Endothelial cell of umbilical vein (primary cell): Measurements from ENCODE around the gene DOCK4. TPM values are rescaled to one million over a fixed set of nuclear protein-coding genes. Genes with fewer than 3 reads are reported as not detected.

ENCODE experiments used
- BruUV-seq: library from RNA; stranded (reverse); fragments of 400-500 nt; replicated peaks from 2 replicates; lab custom pipeline; 2021; lab: Mats Ljungman, UMichigan
- CTCF ChIA-PET: fragments of 300-600, 350-600 bp; sonication (Branson Sonifier 250); formaldehyde crosslinking; loops from one replicate; lab custom pipeline; 2021; ENCODE audit warnings: antibody characterized with exemption, inconsistent platforms; lab: Charles Lee
- POLR2A ChIA-PET: fragments of 300-600, 350-600 bp; sonication (Branson Sonifier 250); formaldehyde crosslinking; loops from one replicate; lab custom pipeline; 2021; ENCODE audit warnings: antibody characterized with exemption, inconsistent platforms; lab: Charles Lee
- DNase-seq: peaks from one replicate; pipeline ENCODE4 v3.0.0-alpha.2; 2011; ENCODE audit warnings: low read depth, low spot score
- FAIRE-seq: peaks from 2 replicates; lab custom pipeline; 2011; peaks lifted over from hg19 to GRCh38; lab: Jason Lieb, UNC
- H2AFZ ChIP-seq: 2 replicates; pipeline ENCODE4 v1.6.0; 2012; ENCODE audit warnings: low read depth, low read length, control low read depth, inconsistent platforms
- H3K27ac ChIP-seq: 2 replicates; pipeline ENCODE4 v1.5.1; 2011; ENCODE audit warnings: low read depth, mild to moderate bottlenecking, control low read depth, low read length, moderate library complexity; ENCODE audit not compliant: insufficient read depth
- H3K27me3 ChIP-seq, 2 experiments: 2 replicates each; pipeline versions ENCODE4 v1.6.0 to v1.6.1; 2011; ENCODE audit warnings: low read length in 2 of 2, mixed read lengths in 1 of 2; ENCODE audit not compliant: control insufficient read depth in 2 of 2, insufficient read depth in 2 of 2
- H3K36me3 ChIP-seq, 2 experiments: 2 replicates in 1 of 2; 3 replicates in 1 of 2; pipeline ENCODE4 v1.5.1; 2011; ENCODE audit warnings: low read length in 2 of 2, mild to moderate bottlenecking in 1 of 2, moderate library complexity in 1 of 2; ENCODE audit not compliant: control insufficient read depth in 2 of 2, insufficient read depth in 2 of 2; ENCODE audit errors: extremely low read depth in 1 of 2
- H3K4me1 ChIP-seq: 3 replicates; pipeline ENCODE4 v1.5.1; 2011; ENCODE audit warnings: mild to moderate bottlenecking, low read length; ENCODE audit not compliant: control insufficient read depth, insufficient read depth; ENCODE audit errors: extremely low read depth
- H3K4me2 ChIP-seq: 2 replicates; pipeline ENCODE4 v1.6.1; 2011; ENCODE audit warnings: low read length, control low read depth, mixed read lengths; ENCODE audit not compliant: insufficient read depth
- H3K4me3 ChIP-seq, 3 experiments: fragments of 200-600 bp in 1 of 3; sonication (generic), shearing (Covaris generic) in 1 of 3; replicated peaks in 1 of 3; 2 replicates each; pipeline ENCODE4 v1.5.1; 2011 to 2016; ENCODE audit warnings: control low read depth in 3 of 3, low read length in 3 of 3, mild to moderate bottlenecking in 2 of 3, inconsistent platforms in 1 of 3, low read depth in 1 of 3, moderate library complexity in 1 of 3; ENCODE audit not compliant: insufficient read depth in 1 of 3
- H3K79me2 ChIP-seq: 2 replicates; pipeline ENCODE4 v1.6.0; 2012; ENCODE audit warnings: low read length, inconsistent platforms; ENCODE audit not compliant: control insufficient read depth, insufficient read depth
- H3K9ac ChIP-seq: replicated peaks from 2 replicates; pipeline ENCODE3; 2011; ENCODE audit warnings: low read length, control low read depth; ENCODE audit not compliant: insufficient read depth; ENCODE audit errors: extremely low read depth
- H3K9me1 ChIP-seq: replicated peaks from 3 replicates; pipeline ENCODE4 v1.6.0; 2011; ENCODE audit warnings: mild to moderate bottlenecking, low read length; ENCODE audit not compliant: control insufficient read depth, insufficient read depth; ENCODE audit errors: extremely low read depth
- H3K9me3 ChIP-seq: replicated peaks from 2 replicates; pipeline ENCODE4 v1.5.1; 2012; ENCODE audit warnings: low read length, inconsistent platforms; ENCODE audit not compliant: control insufficient read depth, insufficient read depth
- H4K20me1 ChIP-seq: replicated peaks from 2 replicates; pipeline ENCODE3; 2011; ENCODE audit warnings: mild to moderate bottlenecking, low read length; ENCODE audit not compliant: control insufficient read depth, insufficient read depth; ENCODE audit errors: extremely low read depth
- FOS ChIP-seq: IDR thresholded peaks from 2 replicates; pipeline ENCODE4 v1.6.1; 2011; ENCODE audit warnings: mild to moderate bottlenecking, low read length, moderate library complexity, borderline replicate concordance; ENCODE audit not compliant: insufficient read depth
- GATA2 ChIP-seq: IDR thresholded peaks from 2 replicates; pipeline ENCODE4 v1.7.0; 2011; ENCODE audit warnings: low read depth, mild to moderate bottlenecking, moderate library complexity, mixed read lengths, low read length; ENCODE audit not compliant: insufficient read length, insufficient read depth
- JUN ChIP-seq: IDR thresholded peaks from 2 replicates; pipeline ENCODE4 v1.6.1; 2011; ENCODE audit warnings: borderline replicate concordance, low read depth; ENCODE audit not compliant: insufficient read length, insufficient read depth
- POLR2A ChIP-seq: IDR thresholded peaks from 2 replicates; pipeline ENCODE4 v1.6.1; 2012; ENCODE audit warnings: low read depth, mild to moderate bottlenecking, control low read depth, low read length
- POLR2AphosphoS5 ChIP-seq: IDR thresholded peaks from 2 replicates; pipeline ENCODE4 v1.6.1; 2012; ENCODE audit warnings: low read depth, mild to moderate bottlenecking, control low read depth, low read length, moderate library complexity; ENCODE audit not compliant: insufficient read depth
- dilution Hi-C: fragments of 300-500 bp; cut with MboI; formaldehyde crosslinking; loops from one replicate; pipeline ENCODE4 v1.15.0; 2019; ENCODE audit warnings: low sequenced_read_pairs; ENCODE audit not compliant: extremely low pct_ligation_motif_present
- intact Hi-C: fragments of 100-400 bp; cut with micrococcal nuclease; formaldehyde crosslinking; loops from one replicate; pipeline ENCODE4 v1.10.0; 2022
- polyA plus RNA-seq, 4 experiments: library from polyadenylated mRNA; depleted of rRNA in 3 of 4; stranded (reverse) in 3 of 4; unstranded in 1 of 4; fragments of >200 nt; gene quantifications; 2 replicates each; pipeline versions ENCODE4 v1.2.1 to v1.2.3, GENCODE V29; 2011 to 2012; ENCODE audit warnings: missing spikeins in 1 of 4
- total RNA-seq: library from RNA; stranded (reverse); gene quantifications from 2 replicates; pipeline ENCODE4 v1.2.3, GENCODE V29; 2021
- TF ChIP-seq, protein P1 (sequence below): IDR thresholded peaks from 2 replicates; pipeline ENCODE4 v1.6.1; 2011; ENCODE audit not compliant: insufficient read depth, insufficient read length
- TF ChIP-seq, protein P2 (sequence below), 2 donors: IDR thresholded peaks; 1 replicate in 1 of 2; 2 replicates in 1 of 2; pipeline ENCODE4 v1.5.1; 2011; ENCODE audit warnings: low read length in 2 of 2, mild to moderate bottlenecking in 2 of 2, moderate library complexity in 2 of 2, control low read depth in 1 of 2, inconsistent platforms in 1 of 2, low read depth in 1 of 2; ENCODE audit not compliant: insufficient read depth in 1 of 2; ENCODE audit errors: extremely low read depth in 1 of 2

DOCK4 gene
- total and polyA plus RNA-seq, 2 donors (not counting 3 experiments of a cell fraction or from before 2014, with no cell fraction given): 47.4 to 164 TPM

DNA sequence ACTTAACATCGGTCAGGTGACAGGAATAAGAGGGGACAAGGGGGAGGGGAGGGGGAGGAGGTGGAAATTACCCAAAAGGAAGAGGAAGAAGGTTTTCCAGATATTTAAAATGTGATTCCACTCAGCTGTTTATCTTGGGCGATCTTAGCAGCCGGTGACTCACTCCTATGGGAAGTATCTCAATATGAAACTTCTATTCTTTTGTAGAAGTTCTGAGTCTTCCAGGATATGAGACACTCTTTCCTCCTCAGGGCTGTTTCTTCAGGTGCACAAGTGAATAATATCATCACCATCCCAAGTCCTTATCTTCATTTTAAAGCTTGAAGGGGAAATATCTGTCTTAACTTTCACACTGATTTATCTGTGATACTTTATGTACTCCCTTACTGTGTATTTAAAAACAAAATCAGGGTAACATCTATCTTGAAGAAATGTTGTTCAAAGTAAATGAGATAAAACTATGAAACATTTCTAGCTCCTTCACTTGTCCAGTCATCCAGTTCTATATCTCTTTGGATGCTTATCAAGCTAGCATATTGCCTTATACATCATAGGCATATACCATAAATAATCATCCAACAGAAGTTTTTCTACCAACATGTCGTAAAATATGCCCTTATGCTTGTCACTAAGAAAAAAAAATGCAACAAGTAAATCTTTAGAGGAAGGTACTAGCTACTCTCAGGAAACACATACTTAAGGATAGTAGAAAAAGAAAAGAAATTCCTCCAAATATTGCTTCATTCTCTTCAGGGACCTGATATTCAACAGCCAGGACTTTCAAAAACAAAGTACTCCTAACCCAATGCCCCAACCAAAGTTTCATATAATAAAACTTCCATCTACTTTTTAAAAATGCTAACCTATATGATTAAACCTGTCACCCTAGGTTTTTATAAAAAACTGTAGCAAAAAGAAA, 13.7 kb downstream of the DOCK4 start:
- intact Hi-C loops: loop anchor here (1.0 kb wide), 7 partner anchors 12 to 233 kb away; no protein-coding TSS in a partner anchor
- BruUV-seq: TSS peak; percentile 93
- Histone ChIP-seq H3K9me3 (no peaks in the 10 kb centered on the region), H3K79me2 (peaks cover 88% of the 10 kb centered on the region), H3K9ac (peak overlapping the region; percentile 68), H3K36me3 (no peaks in the 10 kb centered on the region), H3K4me3 (no peak overlapping the region), H3K9me1 (no peaks in the 10 kb centered on the region), H3K4me2 (peak overlapping the region; percentile 45), H3K4me1 (peaks cover 71% of the 10 kb centered on the region), H3K27ac (peak overlapping the region; percentile 90), H4K20me1 (no peaks in the 10 kb centered on the region), H3K27me3 (no peaks in the 10 kb centered on the region), H2AFZ (no peak overlapping the region)
- TF ChIP-seq POLR2AphosphoS5 (peak; percentile 97), FOS (peak; percentile 99), JUN (peak; percentile 100), GATA2 (peak; percentile 100), POLR2A (peak; percentile 81)
- TF ChIP-seq, protein P1, sequence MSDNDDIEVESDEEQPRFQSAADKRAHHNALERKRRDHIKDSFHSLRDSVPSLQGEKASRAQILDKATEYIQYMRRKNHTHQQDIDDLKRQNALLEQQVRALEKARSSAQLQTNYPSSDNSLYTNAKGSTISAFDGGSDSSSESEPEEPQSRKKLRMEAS: no peak
- TF ChIP-seq, protein P2, sequence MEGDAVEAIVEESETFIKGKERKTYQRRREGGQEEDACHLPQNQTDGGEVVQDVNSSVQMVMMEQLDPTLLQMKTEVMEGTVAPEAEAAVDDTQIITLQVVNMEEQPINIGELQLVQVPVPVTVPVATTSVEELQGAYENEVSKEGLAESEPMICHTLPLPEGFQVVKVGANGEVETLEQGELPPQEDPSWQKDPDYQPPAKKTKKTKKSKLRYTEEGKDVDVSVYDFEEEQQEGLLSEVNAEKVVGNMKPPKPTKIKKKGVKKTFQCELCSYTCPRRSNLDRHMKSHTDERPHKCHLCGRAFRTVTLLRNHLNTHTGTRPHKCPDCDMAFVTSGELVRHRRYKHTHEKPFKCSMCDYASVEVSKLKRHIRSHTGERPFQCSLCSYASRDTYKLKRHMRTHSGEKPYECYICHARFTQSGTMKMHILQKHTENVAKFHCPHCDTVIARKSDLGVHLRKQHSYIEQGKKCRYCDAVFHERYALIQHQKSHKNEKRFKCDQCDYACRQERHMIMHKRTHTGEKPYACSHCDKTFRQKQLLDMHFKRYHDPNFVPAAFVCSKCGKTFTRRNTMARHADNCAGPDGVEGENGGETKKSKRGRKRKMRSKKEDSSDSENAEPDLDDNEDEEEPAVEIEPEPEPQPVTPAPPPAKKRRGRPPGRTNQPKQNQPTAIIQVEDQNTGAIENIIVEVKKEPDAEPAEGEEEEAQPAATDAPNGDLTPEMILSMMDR (IDR thresholded peaks at IDR 0.05; ENCODE audit: extremely low read depth in 1 of 2, insufficient read depth in 1 of 2, low read depth in 1 of 2, low read length in 2 of 2): no peak
- dilution Hi-C loops: no loop called here
- ChIA-PET POLR2A (interaction anchor here (0.7 to 1.4 kb wide), 2 partner anchors 13 to 30 kb away, joined by 3 to 14 read pairs; partner anchors contain the start of genes DOCK4 and ZNF277), CTCF (interaction anchor here (0.8 to 2.3 kb wide), 7 partner anchors 9 to 34 kb away, joined by 3 to 12 read pairs (median 4); partner anchors contain the start of gene DOCK4)
- FAIRE-seq (peak; percentile 85), DNase-seq (peak; percentile 98)
